G401 (cell line): ENCODE data around the gene ZBTB16. TPM values are rescaled to one million over a fixed set of nuclear protein-coding genes. Genes with fewer than 3 reads are reported as not detected.

Source experiments
- DNase-seq: peaks from one replicate; pipeline ENCODE4 v3.0.0-alpha.2; 2015; ENCODE audit warnings: low spot score
- in situ Hi-C: cut with HindIII; loops from 2 replicates; pipeline ENCODE4 v1.10.0; 2016; ENCODE audit warnings: low sequenced_read_pairs, mixed read lengths
- total RNA-seq: library from RNA; depleted of rRNA; stranded (reverse); fragments of >200 nt; shearing (Covaris generic); gene quantifications from 2 replicates; pipeline ENCODE4 v1.2.3, GENCODE V29; 2014; rRNA removed

Gene ZBTB16
- total RNA-seq, 1 experiment from 2014 or later, result not detected

DNA sequence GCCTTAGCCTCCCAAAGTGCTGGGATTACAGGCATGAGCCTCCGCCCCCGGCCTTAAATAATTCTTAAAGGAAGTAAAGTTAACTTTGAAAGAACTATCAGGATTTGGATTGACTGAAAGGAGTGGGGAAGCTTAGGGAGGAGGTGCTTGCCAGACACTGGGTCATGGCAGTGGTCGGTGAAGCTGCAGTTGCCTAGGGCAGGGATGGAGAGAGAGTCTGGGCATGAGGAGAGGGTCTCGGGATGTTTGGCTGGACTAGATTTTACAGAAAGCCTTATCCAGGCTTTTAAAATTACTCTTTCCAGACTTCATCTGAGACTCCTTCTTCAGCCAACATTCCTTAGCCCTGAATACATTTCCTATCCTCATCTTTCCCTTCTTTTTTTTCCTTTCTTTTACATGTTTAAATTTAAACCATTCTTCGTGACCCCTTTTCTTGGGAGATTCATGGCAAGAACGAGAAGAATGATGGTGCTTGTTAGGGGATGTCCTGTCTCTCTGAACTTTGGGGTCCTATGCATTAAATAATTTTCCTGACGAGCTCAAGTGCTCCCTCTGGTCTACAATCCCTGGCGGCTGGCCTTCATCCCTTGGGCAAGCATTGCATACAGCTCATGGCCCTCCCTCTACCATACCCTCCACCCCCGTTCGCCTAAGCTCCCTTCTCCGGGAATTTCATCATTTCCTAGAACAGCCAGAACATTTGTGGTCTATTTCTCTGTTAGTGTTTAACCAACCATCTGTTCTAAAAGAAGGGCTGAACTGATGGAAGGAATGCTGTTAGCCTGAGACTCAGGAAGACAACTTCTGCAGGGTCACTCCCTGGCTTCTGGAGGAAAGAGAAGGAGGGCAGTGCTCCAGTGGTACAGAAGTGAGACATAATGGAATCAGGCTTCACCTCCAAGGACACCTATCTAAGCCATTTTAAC, 236.4 kb downstream of the ZBTB16 start, which contains the start of gene NNMT:
Gene NNMT (plus strand): TSS at position 724 of the 929 bp plus-strand sequence. CDS start 158 bp downstream, at position 882.
- in situ Hi-C loops, result no loop called here
- DNase-seq, result no peak

DNA sequence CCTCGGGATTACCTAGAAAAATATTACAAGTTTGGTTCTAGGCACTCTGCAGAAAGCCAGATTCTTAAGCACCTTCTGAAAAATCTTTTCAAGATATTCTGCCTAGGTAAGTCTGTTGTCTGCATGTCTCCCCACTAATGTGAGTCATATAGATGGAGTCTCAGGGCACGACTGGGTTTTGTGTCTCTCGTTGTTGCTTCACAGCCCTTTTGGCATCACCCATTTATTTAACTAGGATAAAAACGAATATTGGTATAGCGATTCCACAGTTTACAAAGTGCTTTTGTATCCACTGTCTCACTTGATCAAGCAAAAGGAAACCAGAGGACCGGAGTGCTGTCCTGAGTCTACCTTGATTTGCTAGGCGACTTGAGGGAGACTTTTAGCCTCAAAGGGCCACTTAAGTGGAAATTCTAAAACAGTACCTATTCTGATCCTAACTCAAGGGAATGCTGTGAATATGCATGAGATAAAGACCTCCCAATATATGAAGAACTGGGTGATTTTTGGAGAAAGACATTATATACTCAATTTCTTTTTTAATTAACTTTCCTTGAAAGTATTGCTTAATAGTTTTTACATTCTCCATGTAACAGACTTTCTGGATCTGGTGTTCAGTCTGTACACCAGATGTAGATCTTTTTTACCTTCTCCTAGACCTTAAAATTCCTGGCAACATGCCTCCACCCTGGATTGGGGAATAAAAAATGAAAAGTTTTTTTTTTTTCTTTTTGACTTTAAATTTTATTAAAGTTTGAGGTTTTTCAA, 237.3 kb downstream of the ZBTB16 start:
- DNase-seq, result no peak
- in situ Hi-C loops, result no loop called here

DNA sequence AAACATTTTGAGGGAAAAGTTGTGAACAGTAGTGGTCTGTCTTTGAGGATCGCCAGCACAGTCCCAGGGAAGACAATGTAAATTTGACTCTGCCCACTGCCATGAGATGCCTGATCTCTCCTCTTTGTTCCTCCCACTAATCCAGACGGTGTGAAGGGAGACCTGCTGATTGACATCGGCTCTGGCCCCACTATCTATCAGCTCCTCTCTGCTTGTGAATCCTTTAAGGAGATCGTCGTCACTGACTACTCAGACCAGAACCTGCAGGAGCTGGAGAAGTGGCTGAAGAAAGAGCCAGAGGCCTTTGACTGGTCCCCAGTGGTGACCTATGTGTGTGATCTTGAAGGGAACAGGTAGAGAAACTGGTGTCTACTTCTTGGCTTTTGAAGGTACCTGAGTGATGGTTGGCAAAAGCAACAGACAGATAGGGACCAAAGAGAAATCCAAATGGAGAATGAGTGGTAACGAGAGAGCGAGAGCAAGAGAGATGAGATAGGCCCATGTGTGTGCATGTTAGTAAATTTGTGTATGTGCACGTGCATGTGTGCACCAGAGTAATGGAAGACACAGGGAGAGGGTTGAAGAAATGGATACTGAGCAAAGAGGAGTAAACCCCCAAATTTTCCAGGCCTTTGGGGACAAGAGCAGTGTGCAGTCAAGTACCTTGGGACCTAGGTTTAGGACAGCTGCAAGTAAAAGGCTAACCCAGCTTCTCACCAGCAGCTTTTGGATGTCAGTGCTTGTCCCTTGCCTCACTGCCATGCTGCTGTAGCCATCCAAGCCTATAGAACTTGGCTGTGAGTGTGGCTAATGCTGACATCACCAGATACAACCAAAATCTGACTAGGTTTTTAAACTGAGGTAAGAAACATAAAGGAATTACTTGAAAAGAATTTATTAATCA, 238.5 kb downstream of the ZBTB16 start:
- no peak for DNase-seq
- in situ Hi-C loops, result no loop called here

DNA sequence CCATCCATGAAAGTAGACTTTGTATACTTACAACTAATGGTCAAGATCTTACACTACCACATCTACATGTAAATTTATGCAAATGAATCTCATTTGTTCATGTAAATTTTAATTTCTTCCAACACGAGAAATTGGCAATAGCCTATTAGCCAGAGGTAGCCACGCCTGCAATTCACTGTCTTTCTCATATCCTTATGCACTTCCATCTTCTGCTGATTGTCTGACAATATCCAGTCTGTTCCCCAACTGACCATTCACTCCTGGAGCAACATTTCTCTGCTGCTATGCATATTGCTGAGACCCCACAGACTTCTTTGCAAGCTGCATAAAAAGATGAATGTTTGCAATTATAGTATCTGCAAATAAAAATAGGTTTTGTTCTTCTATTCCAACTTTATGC, 239.2 kb downstream of the ZBTB16 start:
- DNase-seq, result no peak
- in situ Hi-C loops, result no loop called here

Other genes with a start within 250 kb of the ZBTB16 start
- gene USP28, start 184.1 kb upstream of the ZBTB16 start, total RNA-seq, result 37.8 and 40.4 TPM in 2 replicates
- not detected in 2 replicates for gene HTR3B, start 154.9 kb upstream of the ZBTB16 start, total RNA-seq
- not detected in 2 replicates for gene HTR3A, start 84.6 kb upstream of the ZBTB16 start, total RNA-seq
- not detected in 2 replicates for gene NNMT, start 236.7 kb downstream of the ZBTB16 start, total RNA-seq